Endodermal cell (in vitro differentiated cells): ENCODE measurements around the gene TRAPPC2. TPM values are rescaled to one million over a fixed set of nuclear protein-coding genes. Genes with fewer than 3 reads are reported as not detected.

Experiments
- DNase-seq: peaks from one replicate; pipeline ENCODE4 v3.0.0-alpha.2; 2017
- H3K27ac ChIP-seq: 2 replicates; pipeline ENCODE4 v1.5.1; 2013; ENCODE audit warnings: mild to moderate bottlenecking, low read depth, low read length, moderate library complexity
- H3K27me3 ChIP-seq: 2 replicates; pipeline ENCODE4 v1.6.1; 2013; ENCODE audit warnings: mild to moderate bottlenecking, low read length, moderate library complexity; ENCODE audit not compliant: insufficient read depth, control insufficient read depth, poor library complexity, severe bottlenecking
- H3K36me3 ChIP-seq: 2 replicates; pipeline ENCODE4 v1.7.0; 2013; ENCODE audit warnings: mild to moderate bottlenecking, low read length, moderate library complexity; ENCODE audit not compliant: control insufficient read depth, insufficient read depth
- H3K4me1 ChIP-seq: one replicate; pipeline ENCODE4 v1.7.0; 2013; ENCODE audit warnings: low read length; ENCODE audit not compliant: control insufficient read depth, insufficient read depth
- H3K4me3 ChIP-seq: 2 replicates; pipeline ENCODE4 v1.5.1; 2013; ENCODE audit warnings: mild to moderate bottlenecking, low read length, moderate library complexity
- H3K9ac ChIP-seq: 2 replicates; pipeline ENCODE4 v1.6.1; 2013; ENCODE audit warnings: mild to moderate bottlenecking, low read length, moderate library complexity; ENCODE audit not compliant: poor library complexity, severe bottlenecking; ENCODE audit errors: extremely low read depth
- H3K9me3 ChIP-seq: 2 replicates; pipeline ENCODE4 v1.6.1; 2013; ENCODE audit warnings: mild to moderate bottlenecking, low read length, moderate library complexity; ENCODE audit not compliant: control insufficient read depth
- H3K27ac Mint-ChIP-seq: 2 replicates; pipeline ENCODE4 v1.8.0; 2020; ENCODE audit warnings: mixed read lengths
- H3K27me3 Mint-ChIP-seq: 2 replicates; pipeline ENCODE4 v1.8.0; 2021; ENCODE audit warnings: mild to moderate bottlenecking, mixed read lengths; ENCODE audit not compliant: insufficient read depth
- H3K36me3 Mint-ChIP-seq: 2 replicates; pipeline ENCODE4 v1.8.0; 2020; ENCODE audit warnings: low read depth, mixed read lengths
- H3K4me1 Mint-ChIP-seq: 2 replicates; pipeline ENCODE4 v1.8.0; 2020; ENCODE audit warnings: mixed read lengths
- H3K4me3 Mint-ChIP-seq: 2 replicates; pipeline ENCODE4 v1.8.0; 2020; ENCODE audit warnings: mild to moderate bottlenecking, moderate library complexity, mixed read lengths
- H3K9me3 Mint-ChIP-seq: 2 replicates; pipeline ENCODE4 v1.8.0; 2020; ENCODE audit warnings: mild to moderate bottlenecking, mixed read lengths
- WGBS, 2 experiments: methylation state at CpG; one replicate each; pipeline versions ENCODE4 v1.1.5 to v1.1.7; 2013; ENCODE audit warnings: missing lambda C conversion rate in 2 of 2, mixed read lengths in 1 of 2; ENCODE audit not compliant: insufficient coverage in 1 of 2, insufficient read length in 1 of 2; 5-methylcytosine and 5-hydroxymethylcytosine counted together
- total RNA-seq, 2 donors: library from RNA; stranded (reverse); fragmentation: NEBNext Ultra II Directional in 1 of 2; extraction: Animal tissue kit (Norgen Biotek cat#: 25700) in 1 of 2; gene quantifications; 2 replicates in 1 of 2; 3 replicates in 1 of 2; pipeline ENCODE4 v1.2.1, GENCODE V29; 2021
- TF ChIP-seq, protein P1 (sequence below): fragments of 200-600 bp; sonication (generic); conservative IDR thresholded peaks from 2 replicates; pipeline ENCODE4 v1.5.0; 2021; ENCODE audit warnings: antibody characterized with exemption, mild to moderate bottlenecking

TRAPPC2 gene
- total RNA-seq, 2 donors from 2014 or later: 12.8 to 14.7 TPM

DNA sequence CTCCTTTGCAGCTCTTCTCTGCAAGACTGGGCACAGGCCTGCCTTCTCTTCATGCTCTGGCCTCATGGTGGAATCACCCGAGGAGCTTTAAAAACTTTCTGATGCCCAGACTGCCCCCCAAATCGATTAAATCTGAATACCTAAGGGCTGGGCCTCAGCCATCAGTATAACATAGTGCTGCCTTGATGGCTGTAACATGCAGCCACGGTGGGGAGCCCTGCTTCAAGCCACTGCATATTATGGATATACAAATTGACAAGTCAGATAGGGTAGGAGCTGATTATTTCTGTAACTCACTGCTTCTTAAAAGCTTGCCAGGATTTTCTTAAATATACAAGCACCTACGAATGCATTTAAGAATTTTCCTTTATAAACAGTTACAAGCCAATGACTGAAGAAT, 42.0 kb upstream of the TRAPPC2 start:
- no peak overlapping the region for H3K4me3 Mint-ChIP-seq

DNA sequence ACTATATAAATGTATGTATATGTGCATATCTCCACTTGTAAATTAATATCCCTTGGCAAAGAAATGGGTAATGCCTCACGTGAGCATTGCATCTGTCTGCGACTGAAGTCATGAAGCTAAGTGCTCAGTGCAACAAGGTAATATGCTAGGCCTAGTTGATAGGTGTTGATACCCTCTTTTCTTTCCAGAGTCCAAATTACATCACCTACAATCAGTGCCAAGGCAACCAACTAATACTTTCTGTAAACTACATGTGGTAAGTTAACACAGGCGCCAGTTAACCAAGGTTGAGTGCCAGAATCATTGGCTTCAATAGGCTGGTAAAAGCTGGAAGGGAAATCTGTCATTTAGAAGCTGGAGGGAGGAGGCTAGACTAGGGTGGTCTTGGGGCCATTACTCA, 41.4 kb upstream of the TRAPPC2 start:
- Mint-ChIP-seq H3K36me3 (peaks cover 22% of the 10 kb centered on the region), H3K9me3 (peaks cover 44% of the 10 kb centered on the region), H3K4me1 (peaks cover 4% of the 10 kb centered on the region), H3K27me3 (no peaks in the 10 kb centered on the region), H3K4me3 (no peak overlapping the region), H3K27ac (no peak overlapping the region)
- H3K9me3 ChIP-seq: no peaks in the 10 kb centered on the region
- no peak overlapping the region for H3K4me3 ChIP-seq
- no peak overlapping the region for H3K9ac ChIP-seq
- no peak overlapping the region for H3K27ac ChIP-seq
- TF ChIP-seq, protein P1, sequence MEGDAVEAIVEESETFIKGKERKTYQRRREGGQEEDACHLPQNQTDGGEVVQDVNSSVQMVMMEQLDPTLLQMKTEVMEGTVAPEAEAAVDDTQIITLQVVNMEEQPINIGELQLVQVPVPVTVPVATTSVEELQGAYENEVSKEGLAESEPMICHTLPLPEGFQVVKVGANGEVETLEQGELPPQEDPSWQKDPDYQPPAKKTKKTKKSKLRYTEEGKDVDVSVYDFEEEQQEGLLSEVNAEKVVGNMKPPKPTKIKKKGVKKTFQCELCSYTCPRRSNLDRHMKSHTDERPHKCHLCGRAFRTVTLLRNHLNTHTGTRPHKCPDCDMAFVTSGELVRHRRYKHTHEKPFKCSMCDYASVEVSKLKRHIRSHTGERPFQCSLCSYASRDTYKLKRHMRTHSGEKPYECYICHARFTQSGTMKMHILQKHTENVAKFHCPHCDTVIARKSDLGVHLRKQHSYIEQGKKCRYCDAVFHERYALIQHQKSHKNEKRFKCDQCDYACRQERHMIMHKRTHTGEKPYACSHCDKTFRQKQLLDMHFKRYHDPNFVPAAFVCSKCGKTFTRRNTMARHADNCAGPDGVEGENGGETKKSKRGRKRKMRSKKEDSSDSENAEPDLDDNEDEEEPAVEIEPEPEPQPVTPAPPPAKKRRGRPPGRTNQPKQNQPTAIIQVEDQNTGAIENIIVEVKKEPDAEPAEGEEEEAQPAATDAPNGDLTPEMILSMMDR: no peak
- H3K27me3 ChIP-seq: no peaks in the 10 kb centered on the region
- DNase-seq: no peak
- peaks cover 60% of the 10 kb centered on the region for H3K36me3 ChIP-seq
- peaks cover 2% of the 10 kb centered on the region for H3K4me1 ChIP-seq
- 99 to 100% methylated on average over 1 to 3 of the region's 3 CpGs for WGBS, 2 experiments

More for the DNA sequence above, 42.0 kb upstream of the TRAPPC2 start:
- Histone ChIP-seq H3K9ac (no peak overlapping the region), H3K27me3 (no peaks in the 10 kb centered on the region), H3K4me3 (no peak overlapping the region), H3K27ac (no peak overlapping the region), H3K4me1 (peaks cover 5% of the 10 kb centered on the region), H3K9me3 (no peaks in the 10 kb centered on the region), H3K36me3 (peaks cover 56% of the 10 kb centered on the region)
- peaks cover 21% of the 10 kb centered on the region for H3K36me3 Mint-ChIP-seq
- TF ChIP-seq, protein P1: no peak
- 83 to 86% methylated on average over 3 to 4 of the region's 4 CpGs for WGBS, 2 experiments
- peaks cover 9% of the 10 kb centered on the region for H3K4me1 Mint-ChIP-seq
- H3K27me3 Mint-ChIP-seq: no peaks in the 10 kb centered on the region
- no peak for DNase-seq
- H3K9me3 Mint-ChIP-seq: peaks cover 49% of the 10 kb centered on the region
- no peak overlapping the region for H3K27ac Mint-ChIP-seq

DNA sequence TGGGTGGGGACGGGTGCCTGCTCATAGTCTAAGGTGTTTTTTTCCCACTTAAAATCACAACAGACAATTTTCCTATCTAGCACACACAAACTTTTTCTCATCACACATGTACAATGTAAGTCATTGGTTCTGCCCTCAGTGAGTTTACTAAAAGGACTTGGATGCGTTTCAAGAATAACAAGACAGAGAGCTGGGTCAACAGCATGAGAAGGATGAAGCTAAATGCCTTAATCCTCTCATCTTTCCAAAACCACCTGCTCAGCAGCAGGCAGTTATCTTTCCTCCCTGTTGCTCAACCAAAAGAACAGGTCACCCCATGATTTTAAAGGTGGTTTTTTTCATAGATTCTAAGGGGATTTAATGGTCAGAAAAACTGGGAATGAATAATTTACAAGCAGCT, 40.3 kb upstream of the TRAPPC2 start:
- Histone ChIP-seq H3K4me3 (no peak overlapping the region), H3K27ac (no peak overlapping the region), H3K9me3 (no peaks in the 10 kb centered on the region), H3K27me3 (no peaks in the 10 kb centered on the region), H3K36me3 (peaks cover 70% of the 10 kb centered on the region), H3K9ac (no peak overlapping the region), H3K4me1 (no peaks in the 10 kb centered on the region)
- H3K27ac Mint-ChIP-seq: no peak overlapping the region
- WGBS, 2 experiments: 70% methylated on average over 1 of the region's 2 CpGs; no CpG with 5 or more reads in 1 of the 2 experiments
- H3K4me3 Mint-ChIP-seq: no peak overlapping the region
- TF ChIP-seq, protein P1: no peak
- H3K36me3 Mint-ChIP-seq: peaks cover 32% of the 10 kb centered on the region
- no peak for DNase-seq
- peaks cover 4% of the 10 kb centered on the region for H3K4me1 Mint-ChIP-seq
- H3K9me3 Mint-ChIP-seq: peaks cover 40% of the 10 kb centered on the region
- H3K27me3 Mint-ChIP-seq: no peaks in the 10 kb centered on the region
